ENCODE results near the gene RNF151. TPM values are rescaled to one million over a fixed set of nuclear protein-coding genes. Genes with fewer than 3 reads are reported as not detected.
A peak's percentile ranks its signal among the peaks of the same experiment; 100 is the strongest.

The RNF151 gene
- total RNA-seq, 1 experiment from 2014 or later: not detected

DNA sequence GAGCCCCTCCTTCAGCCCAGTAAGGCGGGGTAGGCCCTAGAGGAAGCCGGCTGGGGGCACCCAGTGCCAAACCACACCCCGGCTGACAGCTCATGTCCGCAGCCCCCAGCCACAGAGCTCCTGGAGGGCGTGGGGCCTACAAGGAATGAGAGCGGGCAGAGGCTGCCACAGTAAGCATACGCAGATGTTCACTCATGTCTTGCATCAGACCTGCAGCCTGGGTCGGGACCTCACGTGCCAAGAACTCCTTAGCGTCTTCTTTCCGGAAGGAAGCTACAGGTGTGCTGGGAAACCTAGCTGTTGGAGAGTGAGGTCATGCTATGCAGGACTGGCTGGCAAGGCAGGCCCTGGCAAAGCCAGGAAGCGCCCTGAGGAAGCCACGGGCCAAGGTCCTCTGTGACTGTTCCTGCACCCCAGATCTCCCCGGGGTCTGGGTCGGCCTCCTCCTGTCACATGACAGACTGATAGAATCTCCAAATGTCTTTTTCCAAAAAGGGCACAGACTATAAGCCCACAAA lies 41.4 kb downstream of the RNF151 start:
- TSS peak; percentile 95 for BruUV-seq (replicated peaks)
- Histone ChIP-seq H3K36me3 (ENCODE audit: control insufficient read depth, insufficient read depth, low read length) (no peaks in the 10 kb centered on the region; the same call in 1 of the 2 replicates), H3K4me1 (ENCODE audit: control insufficient read depth, insufficient read depth, low read length) (peaks cover 47% of the 10 kb centered on the region), H3K27ac (ENCODE audit: low read length) (peak overlapping the region; percentile 91), H3K9me3 (ENCODE audit: control insufficient read depth, insufficient read depth, low read depth, low read length) (no peaks in the 10 kb centered on the region), H3K27me3 (ENCODE audit: control insufficient read depth, insufficient read depth, low read length) (no peaks in the 10 kb centered on the region), H3K4me3 (ENCODE audit: low read depth in 2 of 2, low read length in 2 of 2) (peak overlapping the region; percentile 85 to 94)
- in situ Hi-C loops (cut with HindIII; ENCODE audit: low pct_unique_long_range_greater_than_20kb, low sequenced_read_pairs): no loop called here
- DNase-seq (ENCODE audit: low read depth, low spot score) (no peak), ATAC-seq (no peak)
- intact Hi-C loops (cut with micrococcal nuclease; ENCODE audit: unreplicated experiment): no loop called here
- TF ChIP-seq, protein P1, sequence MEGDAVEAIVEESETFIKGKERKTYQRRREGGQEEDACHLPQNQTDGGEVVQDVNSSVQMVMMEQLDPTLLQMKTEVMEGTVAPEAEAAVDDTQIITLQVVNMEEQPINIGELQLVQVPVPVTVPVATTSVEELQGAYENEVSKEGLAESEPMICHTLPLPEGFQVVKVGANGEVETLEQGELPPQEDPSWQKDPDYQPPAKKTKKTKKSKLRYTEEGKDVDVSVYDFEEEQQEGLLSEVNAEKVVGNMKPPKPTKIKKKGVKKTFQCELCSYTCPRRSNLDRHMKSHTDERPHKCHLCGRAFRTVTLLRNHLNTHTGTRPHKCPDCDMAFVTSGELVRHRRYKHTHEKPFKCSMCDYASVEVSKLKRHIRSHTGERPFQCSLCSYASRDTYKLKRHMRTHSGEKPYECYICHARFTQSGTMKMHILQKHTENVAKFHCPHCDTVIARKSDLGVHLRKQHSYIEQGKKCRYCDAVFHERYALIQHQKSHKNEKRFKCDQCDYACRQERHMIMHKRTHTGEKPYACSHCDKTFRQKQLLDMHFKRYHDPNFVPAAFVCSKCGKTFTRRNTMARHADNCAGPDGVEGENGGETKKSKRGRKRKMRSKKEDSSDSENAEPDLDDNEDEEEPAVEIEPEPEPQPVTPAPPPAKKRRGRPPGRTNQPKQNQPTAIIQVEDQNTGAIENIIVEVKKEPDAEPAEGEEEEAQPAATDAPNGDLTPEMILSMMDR (IDR thresholded peaks at IDR 0.05): no peak
- TF ChIP-seq TCF7L2 (IDR thresholded peaks at IDR 0.05; ENCODE audit: low read depth, low read length): no peak
- TF ChIP-seq POLR2AphosphoS5 (IDR thresholded peaks at IDR 0.05; ENCODE audit: low read depth, low read length): no peak
- TF ChIP-seq SIN3A (IDR thresholded peaks at IDR 0.05; ENCODE audit: borderline replicate concordance, insufficient read depth, low read depth, low read length): no peak
- TF ChIP-seq, protein P2, sequence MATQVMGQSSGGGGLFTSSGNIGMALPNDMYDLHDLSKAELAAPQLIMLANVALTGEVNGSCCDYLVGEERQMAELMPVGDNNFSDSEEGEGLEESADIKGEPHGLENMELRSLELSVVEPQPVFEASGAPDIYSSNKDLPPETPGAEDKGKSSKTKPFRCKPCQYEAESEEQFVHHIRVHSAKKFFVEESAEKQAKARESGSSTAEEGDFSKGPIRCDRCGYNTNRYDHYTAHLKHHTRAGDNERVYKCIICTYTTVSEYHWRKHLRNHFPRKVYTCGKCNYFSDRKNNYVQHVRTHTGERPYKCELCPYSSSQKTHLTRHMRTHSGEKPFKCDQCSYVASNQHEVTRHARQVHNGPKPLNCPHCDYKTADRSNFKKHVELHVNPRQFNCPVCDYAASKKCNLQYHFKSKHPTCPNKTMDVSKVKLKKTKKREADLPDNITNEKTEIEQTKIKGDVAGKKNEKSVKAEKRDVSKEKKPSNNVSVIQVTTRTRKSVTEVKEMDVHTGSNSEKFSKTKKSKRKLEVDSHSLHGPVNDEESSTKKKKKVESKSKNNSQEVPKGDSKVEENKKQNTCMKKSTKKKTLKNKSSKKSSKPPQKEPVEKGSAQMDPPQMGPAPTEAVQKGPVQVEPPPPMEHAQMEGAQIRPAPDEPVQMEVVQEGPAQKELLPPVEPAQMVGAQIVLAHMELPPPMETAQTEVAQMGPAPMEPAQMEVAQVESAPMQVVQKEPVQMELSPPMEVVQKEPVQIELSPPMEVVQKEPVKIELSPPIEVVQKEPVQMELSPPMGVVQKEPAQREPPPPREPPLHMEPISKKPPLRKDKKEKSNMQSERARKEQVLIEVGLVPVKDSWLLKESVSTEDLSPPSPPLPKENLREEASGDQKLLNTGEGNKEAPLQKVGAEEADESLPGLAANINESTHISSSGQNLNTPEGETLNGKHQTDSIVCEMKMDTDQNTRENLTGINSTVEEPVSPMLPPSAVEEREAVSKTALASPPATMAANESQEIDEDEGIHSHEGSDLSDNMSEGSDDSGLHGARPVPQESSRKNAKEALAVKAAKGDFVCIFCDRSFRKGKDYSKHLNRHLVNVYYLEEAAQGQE (IDR thresholded peaks at IDR 0.05; ENCODE audit: insufficient read depth in 1 of 2, low read depth in 2 of 2, low read length in 1 of 2): no peak
- POLR2A ChIA-PET: interaction anchor here (0.6 kb wide), 2 partner anchors 13 to 48 kb away, joined by 3 to 6 read pairs; no protein-coding TSS in a partner anchor
- CTCF ChIA-PET: no interaction called here

DNA sequence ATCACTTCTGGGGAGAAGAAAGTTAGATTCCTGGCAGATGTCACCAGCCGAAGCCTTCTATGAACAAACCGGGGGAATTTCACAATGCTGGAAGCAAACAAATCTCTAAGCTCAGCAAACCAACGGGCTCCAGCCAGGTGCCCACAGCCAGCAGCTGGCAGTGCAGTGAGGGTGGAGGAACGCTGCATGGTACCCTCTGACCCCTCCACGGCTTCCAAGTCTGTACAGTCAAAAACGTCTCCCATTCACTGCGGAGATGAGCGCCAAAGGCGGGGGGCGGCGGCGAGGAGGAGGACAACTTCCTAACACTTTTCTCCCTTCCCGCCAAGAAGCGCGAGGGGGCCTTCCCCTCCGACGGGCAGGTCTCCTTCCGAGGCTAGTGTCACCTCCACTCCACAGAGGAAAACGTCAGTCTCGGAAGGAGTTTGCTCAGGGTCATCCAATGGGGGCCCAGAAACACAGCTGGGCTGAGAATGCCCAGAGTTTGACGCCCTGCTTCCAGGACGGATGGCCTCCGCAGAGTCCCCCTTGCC lies 42.0 kb downstream of the RNF151 start:
- no TSS peak for BruUV-seq (replicated peaks)
- ATAC-seq (no peak), DNase-seq (ENCODE audit: low read depth, low spot score) (no peak)
- Histone ChIP-seq H3K4me3 (ENCODE audit: low read depth in 2 of 2, low read length in 2 of 2) (peak overlapping the region; percentile 85 to 94), H3K9me3 (ENCODE audit: control insufficient read depth, insufficient read depth, low read depth, low read length) (no peaks in the 10 kb centered on the region), H3K36me3 (ENCODE audit: control insufficient read depth, insufficient read depth, low read length) (no peaks in the 10 kb centered on the region; the same call in 1 of the 2 replicates), H3K4me1 (ENCODE audit: control insufficient read depth, insufficient read depth, low read length) (peaks cover 47% of the 10 kb centered on the region), H3K27me3 (ENCODE audit: control insufficient read depth, insufficient read depth, low read length) (no peaks in the 10 kb centered on the region), H3K27ac (ENCODE audit: low read length) (peak overlapping the region; percentile 91)
- CTCF ChIA-PET: no interaction called here
- intact Hi-C loops (cut with micrococcal nuclease; ENCODE audit: unreplicated experiment): no loop called here
- TF ChIP-seq, protein P1 (IDR thresholded peaks at IDR 0.05): no peak
- no peak for TF ChIP-seq POLR2AphosphoS5 (IDR thresholded peaks at IDR 0.05; ENCODE audit: low read depth, low read length)
- TF ChIP-seq, protein P2 (IDR thresholded peaks at IDR 0.05; ENCODE audit: insufficient read depth in 1 of 2, low read depth in 2 of 2, low read length in 1 of 2): no peak
- no peak for TF ChIP-seq SIN3A (IDR thresholded peaks at IDR 0.05; ENCODE audit: borderline replicate concordance, insufficient read depth, low read depth, low read length)
- TF ChIP-seq TCF7L2 (IDR thresholded peaks at IDR 0.05; ENCODE audit: low read depth, low read length): no peak
- in situ Hi-C loops (cut with HindIII; ENCODE audit: low pct_unique_long_range_greater_than_20kb, low sequenced_read_pairs): no loop called here
- POLR2A ChIA-PET: interaction anchor here (0.6 kb wide), 1 partner anchor 12 kb away, joined by 3 read pairs; no protein-coding TSS in a partner anchor

Measured in Panc1 (cell line).